ENCODE data around the gene SNRPD3. TPM values are rescaled to one million over a fixed set of nuclear protein-coding genes. Genes with fewer than 3 reads are reported as not detected.

Gene SNRPD3
- total and polyA plus RNA-seq, 9 of the 15 experiments (the other 6 are each of a cell fraction or from before 2014, with no cell fraction given) = 131 to 366 (median 274) TPM

DNA sequence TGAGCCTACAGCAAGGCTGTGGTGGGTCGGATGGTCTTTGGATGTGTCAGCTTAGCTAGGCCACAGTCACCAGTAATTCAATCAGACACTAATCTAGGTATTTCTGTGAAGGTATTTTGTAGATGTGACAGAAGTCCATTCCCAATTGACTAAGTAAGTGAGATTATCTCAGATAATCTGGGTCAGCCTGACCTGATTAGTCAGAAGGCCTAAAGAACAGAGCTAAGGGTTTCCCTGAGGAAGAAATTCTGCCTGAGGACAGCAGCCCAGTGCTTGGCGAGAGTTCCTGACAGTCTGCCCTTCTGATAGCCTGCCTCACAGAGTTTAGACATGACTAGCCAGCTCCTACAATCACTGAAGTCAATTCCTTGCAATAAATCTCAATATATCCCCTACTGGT is 29.6 kb upstream of the SNRPD3 start:
- intact Hi-C loops (cut with micrococcal nuclease) (loop anchor here (10.0 kb wide), 2 partner anchors 201 to 341 kb away; partner anchors contain the start of gene SUSD2), in situ Hi-C loops (cut with MboI) (no loop called here)
- H4K20me1 ChIP-seq (replicated peaks; ENCODE audit: control insufficient read depth, insufficient read depth, low read length) = 0 out of 2 replicates have a peak, but pooled peaks cover 3% of the 10 kb centered on the region
- no peaks in the 10 kb centered on the region for H3K9me3 ChIP-seq (replicated peaks; ENCODE audit: control insufficient read depth, insufficient read depth, low read depth, low read length)
- no peak for DNase-seq (ENCODE audit: extremely low read depth in 1 of 4, low spot score in 3 of 4)
- no peaks in the 10 kb centered on the region for H3K9me1 ChIP-seq (ENCODE audit: control insufficient read depth, insufficient read depth, low read length)
- no peak overlapping the region for H2AFZ ChIP-seq (ENCODE audit: low read depth, low read length)
- no peaks in the 10 kb centered on the region for H3K79me2 ChIP-seq (ENCODE audit: control insufficient read depth, insufficient read depth, low read length)
- ChIA-PET CTCF (ENCODE audit: low intra/inter-chr PET ratio) (interaction anchor here (1.1 to 1.6 kb wide), 3 partner anchors 102 to 201 kb away, joined by 6 to 8 read pairs (median 7); no protein-coding TSS in a partner anchor), POLR2A (interaction anchor here (0.5 to 1.6 kb wide), 2 partner anchors 10 to 104 kb away, joined by 3 to 5 read pairs; no protein-coding TSS in a partner anchor)
- H3K4me1 ChIP-seq (replicated peaks in 1 of 2; ENCODE audit: control insufficient read depth in 2 of 2, insufficient read depth in 2 of 2, low read length in 2 of 2) = no peaks in the 10 kb centered on the region; a peak in 1 of 5 replicates
- ATAC-seq = no peak
- BruUV-seq (replicated peaks) = no TSS peak
- no peaks in the 10 kb centered on the region for H3K36me3 ChIP-seq (ENCODE audit: control insufficient read depth, insufficient read depth, low read length)
- H3K4me3 ChIP-seq = no peak overlapping the region
- no peaks in the 10 kb centered on the region; a peak in 2 of 5 replicates for H3K27me3 ChIP-seq (ENCODE audit: control insufficient read depth in 2 of 2, insufficient read depth in 2 of 2, low read length in 2 of 2)
- H3K4me2 ChIP-seq (ENCODE audit: insufficient read depth, low read length) = no peak overlapping the region
- no peak overlapping the region for H3K9ac ChIP-seq (ENCODE audit: insufficient read depth in 1 of 2, low read depth in 2 of 2, low read length in 2 of 2)
- TF ChIP-seq SMARCE1 (IDR thresholded peaks at IDR 0.05) (no peak), NCOR1 (IDR thresholded peaks at IDR 0.05) (no peak), PURB (CRISPR knock-in tag; IDR thresholded peaks at IDR 0.05; ENCODE audit: low read depth) (no peak)
- no peak for FAIRE-seq
- no peak overlapping the region for H3K27ac ChIP-seq (ENCODE audit: extremely low read depth, low read depth, low read length)
- WGBS (ENCODE audit: insufficient coverage, low coverage, missing lambda C conversion rate) = 10% methylated on average over 2 of the region's 2 CpGs

DNA sequence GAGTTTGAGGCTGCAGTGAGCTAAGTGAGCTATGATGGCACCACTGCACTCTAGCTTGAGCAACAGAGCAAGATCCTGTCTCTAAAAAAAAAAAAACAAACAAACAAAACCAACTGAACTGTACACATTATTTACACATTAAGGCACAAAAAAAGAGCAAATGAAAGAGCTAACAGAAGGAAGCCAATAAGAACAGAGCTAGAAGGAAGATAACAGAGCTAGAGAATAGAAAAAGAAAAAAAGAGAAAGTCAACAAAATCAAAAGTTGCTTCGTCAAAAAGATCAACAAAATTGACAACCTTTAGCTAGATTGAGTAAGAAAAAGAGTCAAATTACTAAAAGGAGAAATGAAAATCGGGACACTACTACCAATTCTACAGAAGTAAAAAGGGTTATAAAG is 25.9 kb upstream of the SNRPD3 start:
- H3K36me3 ChIP-seq (ENCODE audit: control insufficient read depth, insufficient read depth, low read length) = no peaks in the 10 kb centered on the region
- H3K4me3 ChIP-seq = no peak overlapping the region
- no peak overlapping the region for H3K9ac ChIP-seq (ENCODE audit: insufficient read depth in 1 of 2, low read depth in 2 of 2, low read length in 2 of 2)
- no TSS peak for BruUV-seq (replicated peaks)
- FAIRE-seq (no peak), DNase-seq (ENCODE audit: extremely low read depth in 1 of 4, low spot score in 3 of 4) (no peak), ATAC-seq (no peak)
- H3K9me3 ChIP-seq (replicated peaks; ENCODE audit: control insufficient read depth, insufficient read depth, low read depth, low read length) = no peaks in the 10 kb centered on the region
- H4K20me1 ChIP-seq (replicated peaks; ENCODE audit: control insufficient read depth, insufficient read depth, low read length) = 0 out of 2 replicates have a peak, but pooled peaks cover 3% of the 10 kb centered on the region
- H3K27me3 ChIP-seq (ENCODE audit: control insufficient read depth in 2 of 2, insufficient read depth in 2 of 2, low read length in 2 of 2) = peaks cover 0 to 5% of the 10 kb centered on the region in 2 experiments; a peak in 2 of 5 replicates
- POLR2A ChIA-PET = interaction anchor here (1.0 kb wide), 1 partner anchor 112 kb away, joined by 3 read pairs; no protein-coding TSS in a partner anchor
- WGBS (ENCODE audit: insufficient coverage, low coverage, missing lambda C conversion rate) = 3% methylated on average over 2 of the region's 2 CpGs
- no peak overlapping the region for H3K4me2 ChIP-seq (ENCODE audit: insufficient read depth, low read length)
- H3K4me1 ChIP-seq (replicated peaks in 1 of 2; ENCODE audit: control insufficient read depth in 2 of 2, insufficient read depth in 2 of 2, low read length in 2 of 2) = no peaks in the 10 kb centered on the region; a peak in 1 of 5 replicates
- H3K9me1 ChIP-seq (ENCODE audit: control insufficient read depth, insufficient read depth, low read length) = no peaks in the 10 kb centered on the region
- no peak overlapping the region for H2AFZ ChIP-seq (ENCODE audit: low read depth, low read length)
- no peaks in the 10 kb centered on the region for H3K79me2 ChIP-seq (ENCODE audit: control insufficient read depth, insufficient read depth, low read length)
- in situ Hi-C loops (cut with MboI) (no loop called here), intact Hi-C loops (cut with micrococcal nuclease) (loop anchor here (10.0 kb wide), 2 partner anchors 205 to 345 kb away; partner anchors contain the start of gene SUSD2)
- H3K27ac ChIP-seq (ENCODE audit: extremely low read depth, low read depth, low read length) = no peak overlapping the region
- CTCF ChIA-PET (ENCODE audit: low intra/inter-chr PET ratio) = no interaction called here
- TF ChIP-seq TFAM (CRISPR knock-in tag; conservative IDR thresholded peaks at IDR 0.05) (no peak), DEAF1 (CRISPR knock-in tag; IDR thresholded peaks at IDR 0.05) (no peak), MTA2 (IDR thresholded peaks at IDR 0.05; ENCODE audit: low read depth) (no peak), MED1 (CRISPR knock-in tag; IDR thresholded peaks at IDR 0.05; ENCODE audit: borderline replicate concordance) (no peak), HDAC1 (IDR thresholded peaks at IDR 0.05) (no peak), PML (IDR thresholded peaks at IDR 0.05; ENCODE audit: low read length) (no peak), NBN (IDR thresholded peaks at IDR 0.05; ENCODE audit: low read depth) (no peak), ZC3H8 (IDR thresholded peaks at IDR 0.05) (no peak), PHF8 (IDR thresholded peaks at IDR 0.05; ENCODE audit: borderline replicate concordance, low read length) (no peak), HDGF (IDR thresholded peaks at IDR 0.05) (no peak)
- TF ChIP-seq, protein P1, sequence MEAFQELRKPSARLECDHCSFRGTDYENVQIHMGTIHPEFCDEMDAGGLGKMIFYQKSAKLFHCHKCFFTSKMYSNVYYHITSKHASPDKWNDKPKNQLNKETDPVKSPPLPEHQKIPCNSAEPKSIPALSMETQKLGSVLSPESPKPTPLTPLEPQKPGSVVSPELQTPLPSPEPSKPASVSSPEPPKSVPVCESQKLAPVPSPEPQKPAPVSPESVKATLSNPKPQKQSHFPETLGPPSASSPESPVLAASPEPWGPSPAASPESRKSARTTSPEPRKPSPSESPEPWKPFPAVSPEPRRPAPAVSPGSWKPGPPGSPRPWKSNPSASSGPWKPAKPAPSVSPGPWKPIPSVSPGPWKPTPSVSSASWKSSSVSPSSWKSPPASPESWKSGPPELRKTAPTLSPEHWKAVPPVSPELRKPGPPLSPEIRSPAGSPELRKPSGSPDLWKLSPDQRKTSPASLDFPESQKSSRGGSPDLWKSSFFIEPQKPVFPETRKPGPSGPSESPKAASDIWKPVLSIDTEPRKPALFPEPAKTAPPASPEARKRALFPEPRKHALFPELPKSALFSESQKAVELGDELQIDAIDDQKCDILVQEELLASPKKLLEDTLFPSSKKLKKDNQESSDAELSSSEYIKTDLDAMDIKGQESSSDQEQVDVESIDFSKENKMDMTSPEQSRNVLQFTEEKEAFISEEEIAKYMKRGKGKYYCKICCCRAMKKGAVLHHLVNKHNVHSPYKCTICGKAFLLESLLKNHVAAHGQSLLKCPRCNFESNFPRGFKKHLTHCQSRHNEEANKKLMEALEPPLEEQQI (IDR thresholded peaks at IDR 0.05) = no peak
